A673 (cell line): ENCODE measurements around the gene ZNF48.

Source experiments
- EZH2 ChIP-seq: fragments of 200-600 bp; sonication (generic); IDR thresholded peaks from 2 replicates; pipeline ENCODE4 v1.6.1; 2017; ENCODE audit warnings: borderline replicate concordance, low read depth, mild to moderate bottlenecking, mixed read lengths, antibody characterized with exemption, low read length; ENCODE audit not compliant: poor library complexity, severe bottlenecking
- TF ChIP-seq, protein P1 (sequence below): fragments of 300-800, 200-600 bp; sonication (generic); conservative IDR thresholded peaks from 2 replicates; pipeline ENCODE4 v1.5.1; 2017; ENCODE audit warnings: low read depth, mild to moderate bottlenecking, antibody characterized with exemption, low read length, moderate library complexity, mixed read lengths

- TF ChIP-seq, protein P1, sequence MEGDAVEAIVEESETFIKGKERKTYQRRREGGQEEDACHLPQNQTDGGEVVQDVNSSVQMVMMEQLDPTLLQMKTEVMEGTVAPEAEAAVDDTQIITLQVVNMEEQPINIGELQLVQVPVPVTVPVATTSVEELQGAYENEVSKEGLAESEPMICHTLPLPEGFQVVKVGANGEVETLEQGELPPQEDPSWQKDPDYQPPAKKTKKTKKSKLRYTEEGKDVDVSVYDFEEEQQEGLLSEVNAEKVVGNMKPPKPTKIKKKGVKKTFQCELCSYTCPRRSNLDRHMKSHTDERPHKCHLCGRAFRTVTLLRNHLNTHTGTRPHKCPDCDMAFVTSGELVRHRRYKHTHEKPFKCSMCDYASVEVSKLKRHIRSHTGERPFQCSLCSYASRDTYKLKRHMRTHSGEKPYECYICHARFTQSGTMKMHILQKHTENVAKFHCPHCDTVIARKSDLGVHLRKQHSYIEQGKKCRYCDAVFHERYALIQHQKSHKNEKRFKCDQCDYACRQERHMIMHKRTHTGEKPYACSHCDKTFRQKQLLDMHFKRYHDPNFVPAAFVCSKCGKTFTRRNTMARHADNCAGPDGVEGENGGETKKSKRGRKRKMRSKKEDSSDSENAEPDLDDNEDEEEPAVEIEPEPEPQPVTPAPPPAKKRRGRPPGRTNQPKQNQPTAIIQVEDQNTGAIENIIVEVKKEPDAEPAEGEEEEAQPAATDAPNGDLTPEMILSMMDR, result no peak; the same call in 1 of the 2 replicates
- TF ChIP-seq EZH2, result no peak
These were observed 24.6 kb upstream of the ZNF48 start, which contains the start of gene TBC1D10B for GRCh38 chr16:30370456-30371247.
